Activated CD8-positive, alpha-beta T cell treated with anti-CD3 and anti-CD28 coated beads for 36 hours (primary cell): ENCODE data around the gene CSNK2A3. TPM values are rescaled to one million over a fixed set of nuclear protein-coding genes. Genes with fewer than 3 reads are reported as not detected.
"Not testable (repeated sequence)": the region's sequence is repeated elsewhere in the genome, so short reads cannot be mapped to it uniquely, and the experiment has no call there.

Experiments
- ATAC-seq: fragments of 200-7000 bp; cut with Tn5 transposase; one replicate; pipeline ENCODE4 v1.10.0; 2021; ENCODE audit warnings: mild to moderate bottlenecking, moderate library complexity
- CTCF ChIA-PET: fragments of 350-600 bp; sonication (Branson Sonifier 250); formaldehyde crosslinking; loops from one replicate; lab custom pipeline; 2021; ENCODE audit warnings: antibody characterized with exemption; lab: Charles Lee
- POLR2A ChIA-PET: fragments of 350-600 bp; sonication (Branson Sonifier 250); formaldehyde crosslinking; loops from one replicate; lab custom pipeline; 2021; ENCODE audit warnings: antibody characterized with exemption; lab: Charles Lee
- DNase-seq: peaks from one replicate; pipeline ENCODE4 v3.0.0-alpha.2; 2020
- H3K27ac Mint-ChIP-seq: one replicate; pipeline ENCODE4 v1.8.0; 2021; ENCODE audit warnings: mild to moderate bottlenecking, mixed read lengths
- H3K27me3 Mint-ChIP-seq: one replicate; pipeline ENCODE4 v1.8.0; 2021; ENCODE audit warnings: mixed read lengths
- H3K36me3 Mint-ChIP-seq: one replicate; pipeline ENCODE4 v1.8.0; 2021; ENCODE audit warnings: low read depth, mixed read lengths
- H3K4me1 Mint-ChIP-seq: one replicate; pipeline ENCODE4 v1.8.0; 2021; ENCODE audit warnings: low read depth, mixed read lengths
- H3K4me3 Mint-ChIP-seq: one replicate; pipeline ENCODE4 v1.8.0; 2021; ENCODE audit warnings: mild to moderate bottlenecking, moderate library complexity, mixed read lengths
- H3K9me3 Mint-ChIP-seq: one replicate; pipeline ENCODE4 v1.8.0; 2021; ENCODE audit warnings: mixed read lengths
- CTCF ChIP-seq: fragments of 200-600 bp; IDR thresholded peaks from one replicate; pipeline ENCODE4 v1.8.0; 2022; ENCODE audit warnings: antibody characterized with exemption, mild to moderate bottlenecking
- intact Hi-C: fragments of 100-400 bp; cut with micrococcal nuclease; formaldehyde crosslinking; loops from one replicate; pipeline ENCODE4 v1.10.0; 2022
- total RNA-seq, 2 experiments: library from RNA; stranded (reverse); gene quantifications; one replicate each; pipeline ENCODE4 v1.2.3, GENCODE V29; 2021

Gene CSNK2A3
- total RNA-seq, 2 experiments from 2014 or later = 4.2 to 5.4 TPM

DNA sequence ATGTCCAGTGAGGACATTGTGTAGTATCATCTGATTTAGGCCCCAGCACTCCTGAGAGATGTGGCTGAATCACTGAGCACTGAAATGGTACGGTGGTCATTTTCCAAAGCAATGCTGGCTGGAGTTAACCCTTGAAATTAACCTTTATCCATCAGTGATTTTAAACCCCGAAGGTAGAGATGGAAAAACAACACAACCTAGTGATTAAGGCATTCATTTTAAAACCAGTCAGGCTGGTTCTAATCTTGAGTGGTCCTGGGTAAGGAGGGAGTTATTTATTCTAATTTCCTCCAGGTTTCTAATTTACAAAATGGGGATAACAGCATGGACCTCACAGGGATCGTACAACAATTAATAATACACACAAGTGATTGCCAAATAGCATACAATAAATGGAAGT, 6.6 kb upstream of the CSNK2A3 start:
- ChIA-PET POLR2A (no interaction called here), CTCF (no interaction called here)
- DNase-seq = no peak
- intact Hi-C loops = no loop called here
- Mint-ChIP-seq H3K9me3 (no peaks in the 10 kb centered on the region), H3K27me3 (peaks cover 24% of the 10 kb centered on the region), H3K27ac (no peak overlapping the region), H3K4me1 (no peaks in the 10 kb centered on the region), H3K4me3 (no peak overlapping the region), H3K36me3 (no peaks in the 10 kb centered on the region)
- no peak for ATAC-seq
- TF ChIP-seq CTCF = no peak

- Mint-ChIP-seq H3K27ac (no peak overlapping the region), H3K4me1 (no peaks in the 10 kb centered on the region), H3K27me3 (peaks cover 17% of the 10 kb centered on the region), H3K9me3 (no peaks in the 10 kb centered on the region), H3K36me3 (no peaks in the 10 kb centered on the region), H3K4me3 (no peak overlapping the region)
- no peak for ATAC-seq
- TF ChIP-seq CTCF = no peak
- intact Hi-C loops = no loop called here
- no peak for DNase-seq
- ChIA-PET CTCF (no interaction called here), POLR2A (no interaction called here)
These were observed 3.8 kb upstream of the CSNK2A3 start for GRCh38 chr11:11356842-11357241.

DNA sequence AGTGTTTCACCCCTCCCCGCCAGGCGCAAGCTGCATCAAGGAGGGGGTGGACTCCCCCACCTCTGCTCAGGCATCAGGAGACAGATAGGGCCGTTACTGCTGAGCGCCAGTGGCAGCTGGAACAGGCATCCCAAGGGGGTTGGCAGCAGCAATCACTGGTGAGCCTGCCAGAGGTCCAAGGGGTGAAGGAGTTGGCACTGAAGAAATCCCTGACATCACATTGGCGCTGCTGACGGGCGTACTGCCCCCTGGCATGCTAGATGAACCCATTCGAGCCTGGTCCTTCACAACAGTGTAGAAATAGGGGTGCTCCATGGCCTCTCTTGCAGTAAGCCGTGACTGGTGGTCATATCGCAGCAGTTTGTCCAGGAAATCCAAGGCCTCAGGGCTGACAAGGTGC, 1.2 kb downstream of the CSNK2A3 start:
- ATAC-seq, DNase-seq, H3K27me3 Mint-ChIP-seq, intact Hi-C loops, H3K36me3 Mint-ChIP-seq, POLR2A ChIA-PET, H3K4me1 Mint-ChIP-seq, H3K27ac Mint-ChIP-seq, CTCF ChIA-PET, H3K9me3 Mint-ChIP-seq, H3K4me3 Mint-ChIP-seq: not testable (repeated sequence)

DNA sequence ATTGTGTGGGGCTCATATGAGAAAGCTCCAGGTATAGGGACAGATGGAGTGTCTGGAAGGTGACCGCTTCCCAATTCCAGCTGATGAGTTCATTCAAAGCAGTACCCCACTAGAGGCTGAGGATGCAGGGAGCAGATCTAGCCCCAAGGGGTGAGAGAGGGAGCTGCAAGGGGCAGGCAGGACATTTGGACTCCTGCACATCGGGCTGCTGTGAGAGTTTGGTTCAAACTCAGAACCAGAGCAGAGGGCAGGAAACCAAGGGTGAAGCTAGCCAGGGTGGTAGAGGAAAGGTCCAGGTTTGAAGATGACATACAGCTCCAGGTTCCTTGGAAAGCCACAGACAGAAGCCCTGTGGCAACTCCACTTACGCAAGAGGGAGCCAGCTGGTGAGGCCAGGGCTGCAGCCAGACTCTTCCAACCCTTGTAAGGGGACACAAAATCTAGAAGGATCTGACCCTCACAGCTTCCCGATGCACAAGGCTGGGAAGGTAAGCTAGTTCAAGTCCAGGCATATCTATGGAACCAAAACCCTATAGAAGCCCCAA, 1.9 kb downstream of the CSNK2A3 start:
- Mint-ChIP-seq H3K27me3 (peaks cover 7% of the 10 kb centered on the region), H3K27ac (no peak overlapping the region), H3K4me1 (no peaks in the 10 kb centered on the region), H3K9me3 (no peaks in the 10 kb centered on the region), H3K4me3 (no peak overlapping the region), H3K36me3 (no peaks in the 10 kb centered on the region)
- DNase-seq (no peak), ATAC-seq (no peak)
- intact Hi-C loops = no loop called here
- no peak for TF ChIP-seq CTCF
- ChIA-PET POLR2A (no interaction called here), CTCF (no interaction called here)

DNA sequence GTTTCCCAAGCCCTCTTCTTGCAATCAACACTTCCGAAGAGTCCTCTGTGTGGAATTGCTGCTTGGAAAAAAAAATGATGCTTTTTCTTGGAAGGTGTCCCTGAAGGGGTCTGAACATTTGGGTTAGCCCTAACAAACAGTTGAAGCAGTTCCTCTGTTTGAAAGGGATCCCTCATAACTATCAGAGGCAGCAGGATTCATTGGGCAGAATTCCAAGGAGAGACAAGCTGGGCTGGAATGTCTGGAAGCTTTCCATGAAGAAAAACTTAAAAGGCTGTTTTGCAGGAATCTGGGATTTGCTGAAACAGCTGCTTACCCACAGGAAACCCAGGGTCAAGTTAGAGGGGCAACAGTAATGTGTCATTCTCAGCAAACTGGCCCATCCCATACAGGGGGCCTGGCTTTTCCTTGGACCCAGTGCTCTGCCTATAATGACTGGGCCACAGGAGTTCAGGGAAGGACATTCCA, 3.1 kb downstream of the CSNK2A3 start:
- CTCF ChIA-PET = no interaction called here
- intact Hi-C loops = no loop called here
- POLR2A ChIA-PET = no interaction called here

More for the DNA sequence above, 3.1 kb downstream of the CSNK2A3 start:
- no peak for TF ChIP-seq CTCF
- no peaks in the 10 kb centered on the region for H3K9me3 Mint-ChIP-seq
- H3K4me1 Mint-ChIP-seq = no peaks in the 10 kb centered on the region
- H3K36me3 Mint-ChIP-seq = no peaks in the 10 kb centered on the region
- no peak for DNase-seq
- no peak for ATAC-seq
- no peak overlapping the region for H3K4me3 Mint-ChIP-seq
- no peak overlapping the region for H3K27ac Mint-ChIP-seq
- H3K27me3 Mint-ChIP-seq = peaks cover 6% of the 10 kb centered on the region
